Measurements from ENCODE around the gene TRIM3. TPM values are rescaled to one million over a fixed set of nuclear protein-coding genes. Genes with fewer than 3 reads are reported as not detected.

The TRIM3 gene
- total RNA-seq, 4 donors from 2014 or later = 19.9 to 31.7 (median 23.7) TPM

- no peaks in the 10 kb centered on the region for H3K9me3 ChIP-seq
- no peaks in the 10 kb centered on the region for H3K36me3 ChIP-seq
- peak within 1 kb of the TSS; percentile 76 to 100 for H3K4me3 ChIP-seq
- H3K27me3 ChIP-seq = no peaks in the 10 kb centered on the region
- peaks cover 3 to 52% (median 17%) of the 10 kb centered on the region in 3 donors for H3K4me1 ChIP-seq
- WGBS, 2 donors (ENCODE audit: low coverage in 1 of 2) = 0% methylated on average over 1 of the region's 75 CpGs; no CpG with 5 or more reads in 1 of the 2 donors
- H3K27ac ChIP-seq = peak within 1 kb of the TSS; percentile 88 to 97 (median 94)
- TF ChIP-seq CTCF (IDR thresholded peaks at IDR 0.05) (peak in 2 of 4 experiments; percentile 39 to 43), POLR2AphosphoS5 (IDR thresholded peaks at IDR 0.05) (peak; percentile 54), EP300 (IDR thresholded peaks at IDR 0.05) (no peak), POLR2A (IDR thresholded peaks at IDR 0.05) (peak; percentile 82 to 86)
- ATAC-seq = peak; percentile 90
Observed at GRCh38 chr11:6419009-6419631, 54.6 kb downstream of the TRIM3 start, which contains the start of gene APBB1. TSS of gene APBB1 (minus strand) at chr11:6419094. CDS start at chr11:6411347, 7,747 bp downstream.

- Histone ChIP-seq H3K4me3 (peak overlapping the region; percentile 76 to 100), H3K4me1 (peaks cover 3 to 55% (median 17%) of the 10 kb centered on the region in 3 donors), H3K9me3 (no peaks in the 10 kb centered on the region), H3K27me3 (no peaks in the 10 kb centered on the region), H3K27ac (peak overlapping the region; percentile 88 to 97 (median 94)), H3K36me3 (no peaks in the 10 kb centered on the region)
- TF ChIP-seq CTCF (IDR thresholded peaks at IDR 0.05) (no peak), POLR2AphosphoS5 (IDR thresholded peaks at IDR 0.05) (no peak), EP300 (IDR thresholded peaks at IDR 0.05) (no peak), POLR2A (IDR thresholded peaks at IDR 0.05) (no peak)
- peak; percentile 40 for ATAC-seq
- 0% methylated on average over 3 to 5 of the region's 38 CpGs for WGBS, 2 donors (ENCODE audit: low coverage in 1 of 2)
Observed at GRCh38 chr11:6418557-6419008, 55.2 kb downstream of the TRIM3 start.

GRCh38 chr11:6417907-6418556, 55.7 kb downstream of the TRIM3 start:
- ATAC-seq = peak; percentile 15
- WGBS, 2 donors (ENCODE audit: low coverage in 1 of 2) = 7 to 24% methylated on average over 5 to 6 of the region's 7 CpGs

GRCh38 chr11:6415797-6416196, 57.9 kb downstream of the TRIM3 start:
- H3K9me3 ChIP-seq = no peaks in the 10 kb centered on the region
- H3K27ac ChIP-seq = no peak overlapping the region
- WGBS, 2 donors (ENCODE audit: low coverage in 1 of 2) = 80 to 81% methylated on average over 5 to 6 of the region's 6 CpGs
- peaks cover 0 to 7% of the 10 kb centered on the region in 2 donors for H3K36me3 ChIP-seq
- ATAC-seq = no peak
- no peaks in the 10 kb centered on the region for H3K27me3 ChIP-seq
- TF ChIP-seq POLR2A (IDR thresholded peaks at IDR 0.05) (no peak), CTCF (IDR thresholded peaks at IDR 0.05) (no peak), EP300 (IDR thresholded peaks at IDR 0.05) (no peak), POLR2AphosphoS5 (IDR thresholded peaks at IDR 0.05) (no peak)
- peaks cover 3 to 70% (median 17%) of the 10 kb centered on the region in 3 donors for H3K4me1 ChIP-seq
- H3K4me3 ChIP-seq = no peak overlapping the region

More at GRCh38 chr11:6417907-6418556, 55.7 kb downstream of the TRIM3 start:
- peaks cover 3 to 61% (median 17%) of the 10 kb centered on the region in 3 donors for H3K4me1 ChIP-seq
- no peaks in the 10 kb centered on the region for H3K36me3 ChIP-seq
- H3K9me3 ChIP-seq = no peaks in the 10 kb centered on the region
- TF ChIP-seq EP300 (IDR thresholded peaks at IDR 0.05) (no peak), POLR2A (IDR thresholded peaks at IDR 0.05) (no peak), CTCF (IDR thresholded peaks at IDR 0.05) (no peak), POLR2AphosphoS5 (IDR thresholded peaks at IDR 0.05) (no peak)
- peak overlapping the region; percentile 76 to 100 for H3K4me3 ChIP-seq
- H3K27ac ChIP-seq = peak overlapping the region; percentile 88 to 97 (median 94)
- H3K27me3 ChIP-seq = no peaks in the 10 kb centered on the region
